Esophagus squamous epithelium (tissue), 4 donors: ENCODE measurements around the gene CCNJL.

Experiments used
- POLR2A ChIP-seq, 4 donors: fragments of 450-650 bp; IDR thresholded peaks; one replicate each; pipeline ENCODE4 v1.6.1; 2017; ENCODE audit warnings: antibody characterized with exemption in 4 of 4, mild to moderate bottlenecking in 4 of 4, moderate library complexity in 3 of 4
- TF ChIP-seq, protein P1 (sequence below), 6 experiments: fragments of 450-650 bp in 4 of 6; fragments of 200-600 bp in 2 of 6; sonication (generic) in 2 of 6; IDR thresholded peaks; one replicate each; pipeline ENCODE4 v1.5.1; 2016 to 2019; ENCODE audit warnings: antibody characterized with exemption in 6 of 6, mild to moderate bottlenecking in 4 of 6, moderate library complexity in 4 of 6

DNA sequence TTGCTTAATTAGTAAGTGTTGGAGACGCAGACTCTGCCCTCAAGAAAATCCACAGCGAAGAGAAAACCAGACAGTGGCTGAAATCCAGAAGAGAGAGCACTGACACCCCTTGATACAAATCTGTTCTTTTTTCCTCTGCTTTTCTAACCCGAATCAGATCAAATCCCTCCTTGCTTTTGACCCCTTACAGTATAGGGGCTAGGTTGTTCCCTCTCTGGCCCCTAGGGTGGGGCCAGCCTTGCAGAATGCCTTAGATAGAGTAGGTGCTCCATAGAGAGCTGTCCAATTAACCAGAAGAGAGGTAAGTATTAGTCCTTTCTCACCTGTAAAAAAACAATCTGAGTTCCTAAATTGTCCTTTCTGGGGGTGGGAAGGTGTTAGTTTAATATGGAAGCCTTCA, 47.9 kb upstream of the CCNJL start:
- TF ChIP-seq, protein P1, sequence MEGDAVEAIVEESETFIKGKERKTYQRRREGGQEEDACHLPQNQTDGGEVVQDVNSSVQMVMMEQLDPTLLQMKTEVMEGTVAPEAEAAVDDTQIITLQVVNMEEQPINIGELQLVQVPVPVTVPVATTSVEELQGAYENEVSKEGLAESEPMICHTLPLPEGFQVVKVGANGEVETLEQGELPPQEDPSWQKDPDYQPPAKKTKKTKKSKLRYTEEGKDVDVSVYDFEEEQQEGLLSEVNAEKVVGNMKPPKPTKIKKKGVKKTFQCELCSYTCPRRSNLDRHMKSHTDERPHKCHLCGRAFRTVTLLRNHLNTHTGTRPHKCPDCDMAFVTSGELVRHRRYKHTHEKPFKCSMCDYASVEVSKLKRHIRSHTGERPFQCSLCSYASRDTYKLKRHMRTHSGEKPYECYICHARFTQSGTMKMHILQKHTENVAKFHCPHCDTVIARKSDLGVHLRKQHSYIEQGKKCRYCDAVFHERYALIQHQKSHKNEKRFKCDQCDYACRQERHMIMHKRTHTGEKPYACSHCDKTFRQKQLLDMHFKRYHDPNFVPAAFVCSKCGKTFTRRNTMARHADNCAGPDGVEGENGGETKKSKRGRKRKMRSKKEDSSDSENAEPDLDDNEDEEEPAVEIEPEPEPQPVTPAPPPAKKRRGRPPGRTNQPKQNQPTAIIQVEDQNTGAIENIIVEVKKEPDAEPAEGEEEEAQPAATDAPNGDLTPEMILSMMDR (IDR thresholded peaks at IDR 0.05) = no peak
- no peak for TF ChIP-seq POLR2A (IDR thresholded peaks at IDR 0.05)
